Nephron (organoid): ENCODE data around the gene ADAP1.

Experiments used
- H3K27ac Mint-ChIP-seq, 3 experiments: 2 replicates each; pipeline ENCODE4 v1.8.0; 2020; ENCODE audit warnings: mixed read lengths in 3 of 3, mild to moderate bottlenecking in 2 of 3, moderate library complexity in 1 of 3
- H3K27me3 Mint-ChIP-seq: 2 replicates; pipeline ENCODE4 v1.8.0; 2021; ENCODE audit warnings: low read depth, mild to moderate bottlenecking, moderate library complexity, mixed read lengths
- H3K36me3 Mint-ChIP-seq: 2 replicates; pipeline ENCODE4 v1.8.0; 2020; ENCODE audit warnings: low read depth, mixed read lengths
- H3K4me1 Mint-ChIP-seq: 2 replicates; pipeline ENCODE4 v1.8.0; 2020; ENCODE audit warnings: mixed read lengths
- H3K4me3 Mint-ChIP-seq, 3 experiments: 2 replicates each; pipeline ENCODE4 v1.8.0; 2020; ENCODE audit warnings: mild to moderate bottlenecking in 3 of 3, mixed read lengths in 3 of 3, moderate library complexity in 2 of 3
- H3K9me3 Mint-ChIP-seq: 2 replicates; pipeline ENCODE4 v1.8.0; 2020; ENCODE audit warnings: mixed read lengths
- CTCF ChIP-seq, 3 experiments: fragments of 200-600 bp; sonication (generic); IDR thresholded peaks; one replicate each; pipeline ENCODE4 v1.5.0; 2021; ENCODE audit warnings: antibody characterized with exemption in 3 of 3; ENCODE audit not compliant: unreplicated experiment in 3 of 3

Gene ADAP1

GRCh38 chr7:906776-907157, 47.7 kb downstream of the ADAP1 start:
- no peak for TF ChIP-seq CTCF (IDR thresholded peaks at IDR 0.05; ENCODE audit: unreplicated experiment in 3 of 3)
- H3K9me3 Mint-ChIP-seq, result no peaks in the 10 kb centered on the region
- no peak overlapping the region for H3K4me3 Mint-ChIP-seq
- H3K27me3 Mint-ChIP-seq, result peaks cover 51% of the 10 kb centered on the region
- no peaks in the 10 kb centered on the region for H3K4me1 Mint-ChIP-seq
- no peak overlapping the region for H3K27ac Mint-ChIP-seq
- H3K36me3 Mint-ChIP-seq, result no peaks in the 10 kb centered on the region

- peaks cover 42% of the 10 kb centered on the region for H3K27me3 Mint-ChIP-seq
- H3K36me3 Mint-ChIP-seq, result no peaks in the 10 kb centered on the region
- no peaks in the 10 kb centered on the region for H3K9me3 Mint-ChIP-seq
- H3K4me3 Mint-ChIP-seq, result no peak overlapping the region
- no peaks in the 10 kb centered on the region for H3K4me1 Mint-ChIP-seq
- no peak overlapping the region for H3K27ac Mint-ChIP-seq
- no peak for TF ChIP-seq CTCF (IDR thresholded peaks at IDR 0.05; ENCODE audit: unreplicated experiment in 3 of 3)
Observed at GRCh38 chr7:904847-905246, 49.6 kb downstream of the ADAP1 start.

- no peaks in the 10 kb centered on the region for H3K36me3 Mint-ChIP-seq
- no peak overlapping the region for H3K27ac Mint-ChIP-seq
- peaks cover 41% of the 10 kb centered on the region for H3K27me3 Mint-ChIP-seq
- H3K9me3 Mint-ChIP-seq, result no peaks in the 10 kb centered on the region
- H3K4me1 Mint-ChIP-seq, result no peaks in the 10 kb centered on the region
- H3K4me3 Mint-ChIP-seq, result no peak overlapping the region
- TF ChIP-seq CTCF (IDR thresholded peaks at IDR 0.05; ENCODE audit: unreplicated experiment in 3 of 3), result no peak
Observed at GRCh38 chr7:903921-904755, 50.3 kb downstream of the ADAP1 start.

DNA sequence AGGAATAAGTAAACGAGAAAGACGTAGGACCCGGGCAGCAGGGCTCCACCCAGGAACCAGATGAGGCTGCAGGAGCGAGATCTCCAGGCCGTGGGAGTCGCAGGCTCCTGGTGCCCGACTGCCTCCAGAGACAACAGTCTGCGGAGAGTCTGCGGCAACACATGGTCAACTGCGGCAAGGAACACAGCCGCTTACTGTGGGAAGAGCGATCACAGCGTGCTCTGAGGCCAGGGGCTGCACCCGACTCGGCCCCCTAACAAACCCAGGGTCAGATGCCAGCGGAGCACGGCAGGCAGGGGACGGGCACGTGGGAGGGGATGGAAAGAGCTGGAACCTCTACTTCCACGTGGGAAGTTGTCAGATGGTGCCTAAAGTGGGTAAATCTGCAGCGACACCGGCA, 51.5 kb downstream of the ADAP1 start:
- TF ChIP-seq CTCF (IDR thresholded peaks at IDR 0.05; ENCODE audit: unreplicated experiment in 3 of 3), result no peak
- Mint-ChIP-seq H3K36me3 (no peaks in the 10 kb centered on the region), H3K9me3 (no peaks in the 10 kb centered on the region), H3K27ac (no peak overlapping the region), H3K27me3 (peaks cover 41% of the 10 kb centered on the region), H3K4me3 (no peak overlapping the region), H3K4me1 (no peaks in the 10 kb centered on the region)

- Mint-ChIP-seq H3K36me3 (peaks cover 4% of the 10 kb centered on the region), H3K4me1 (no peaks in the 10 kb centered on the region), H3K9me3 (no peaks in the 10 kb centered on the region), H3K27me3 (peaks cover 32% of the 10 kb centered on the region), H3K27ac (no peak overlapping the region), H3K4me3 (no peak overlapping the region)
- TF ChIP-seq CTCF (IDR thresholded peaks at IDR 0.05; ENCODE audit: unreplicated experiment in 3 of 3), result no peak
Observed at GRCh38 chr7:901388-902154, 52.9 kb downstream of the ADAP1 start.
